Measurements from ENCODE around the gene NEDD4L.

GRCh38 chr18:58158459-58158858 lies 114.4 kb downstream of the NEDD4L start:
- no peak for TF ChIP-seq POLR2A (IDR thresholded peaks at IDR 0.05)
- no peak for TF ChIP-seq CTCF (IDR thresholded peaks at IDR 0.05)
- TF ChIP-seq EP300 (IDR thresholded peaks at IDR 0.05), result no peak
